ENCODE data around the gene TRIM69.
"Not testable (repeated sequence)": the region's sequence is repeated elsewhere in the genome, so short reads cannot be mapped to it uniquely, and the experiment has no call there.

- not testable (repeated sequence) for TF ChIP-seq POLR2A (IDR thresholded peaks at IDR 0.05)
- TF ChIP-seq, protein P1, sequence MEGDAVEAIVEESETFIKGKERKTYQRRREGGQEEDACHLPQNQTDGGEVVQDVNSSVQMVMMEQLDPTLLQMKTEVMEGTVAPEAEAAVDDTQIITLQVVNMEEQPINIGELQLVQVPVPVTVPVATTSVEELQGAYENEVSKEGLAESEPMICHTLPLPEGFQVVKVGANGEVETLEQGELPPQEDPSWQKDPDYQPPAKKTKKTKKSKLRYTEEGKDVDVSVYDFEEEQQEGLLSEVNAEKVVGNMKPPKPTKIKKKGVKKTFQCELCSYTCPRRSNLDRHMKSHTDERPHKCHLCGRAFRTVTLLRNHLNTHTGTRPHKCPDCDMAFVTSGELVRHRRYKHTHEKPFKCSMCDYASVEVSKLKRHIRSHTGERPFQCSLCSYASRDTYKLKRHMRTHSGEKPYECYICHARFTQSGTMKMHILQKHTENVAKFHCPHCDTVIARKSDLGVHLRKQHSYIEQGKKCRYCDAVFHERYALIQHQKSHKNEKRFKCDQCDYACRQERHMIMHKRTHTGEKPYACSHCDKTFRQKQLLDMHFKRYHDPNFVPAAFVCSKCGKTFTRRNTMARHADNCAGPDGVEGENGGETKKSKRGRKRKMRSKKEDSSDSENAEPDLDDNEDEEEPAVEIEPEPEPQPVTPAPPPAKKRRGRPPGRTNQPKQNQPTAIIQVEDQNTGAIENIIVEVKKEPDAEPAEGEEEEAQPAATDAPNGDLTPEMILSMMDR (IDR thresholded peaks at IDR 0.05) = not testable (repeated sequence)
Measured at GRCh38 chr15:44728232-44728575, 8.1 kb upstream of the TRIM69 start.
